GM18907 (cell line): Measurements from ENCODE around the gene FNDC3B.
"Not testable (repeated sequence)": the region's sequence is repeated elsewhere in the genome, so short reads cannot be mapped to it uniquely, and the experiment has no call there.

ENCODE experiments used
- ATAC-seq: cut with Tn5 transposase; IDR thresholded peaks from one replicate; pipeline ENCODE4 v1.9.1; 2021; ENCODE audit warnings: mild to moderate bottlenecking, moderate library complexity; ENCODE audit not compliant: unreplicated experiment

FNDC3B gene

GRCh38 chr3:172228036-172228415 is 188.6 kb downstream of the FNDC3B start:
- no peak for ATAC-seq

GRCh38 chr3:172229462-172229861 is 190.1 kb downstream of the FNDC3B start:
- no peak for ATAC-seq

- ATAC-seq, result no peak
These were observed 192.0 kb downstream of the FNDC3B start for GRCh38 chr3:172231318-172231901.

GRCh38 chr3:172232579-172233212 is 193.3 kb downstream of the FNDC3B start:
- no peak for ATAC-seq

GRCh38 chr3:172233474-172234277 is 194.3 kb downstream of the FNDC3B start:
- ATAC-seq, result no peak

- ATAC-seq, result no peak
These were observed 196.3 kb downstream of the FNDC3B start for GRCh38 chr3:172235698-172236097.

GRCh38 chr3:172236771-172237742 is 197.7 kb downstream of the FNDC3B start:
- no peak for ATAC-seq

GRCh38 chr3:172238188-172238587 is 198.8 kb downstream of the FNDC3B start:
- no peak for ATAC-seq

GRCh38 chr3:172239218-172239790 is 199.9 kb downstream of the FNDC3B start:
- ATAC-seq, result no peak

- no peak for ATAC-seq
These were observed 202.0 kb downstream of the FNDC3B start for GRCh38 chr3:172241405-172241804.

GRCh38 chr3:172242471-172242870 is 203.1 kb downstream of the FNDC3B start:
- not testable (repeated sequence) for ATAC-seq

GRCh38 chr3:172243376-172243775 is 204.0 kb downstream of the FNDC3B start:
- ATAC-seq, result not testable (repeated sequence)

- no peak for ATAC-seq
These were observed 204.6 kb downstream of the FNDC3B start for GRCh38 chr3:172244011-172244410.

- no peak for ATAC-seq
These were observed 205.9 kb downstream of the FNDC3B start for GRCh38 chr3:172245241-172245640.

GRCh38 chr3:172246107-172246844 is 206.9 kb downstream of the FNDC3B start:
- no peak for ATAC-seq

GRCh38 chr3:172247525-172248274 is 208.3 kb downstream of the FNDC3B start:
- no peak for ATAC-seq

GRCh38 chr3:172249039-172249438 is 209.7 kb downstream of the FNDC3B start:
- no peak for ATAC-seq

- no peak for ATAC-seq
These were observed 211.8 kb downstream of the FNDC3B start for GRCh38 chr3:172251211-172251610.

- ATAC-seq, result no peak
These were observed 213.8 kb downstream of the FNDC3B start for GRCh38 chr3:172253200-172253599.
